Endothelial cell of umbilical vein (primary cell): ENCODE results near the gene ANKH. TPM values are rescaled to one million over a fixed set of nuclear protein-coding genes. Genes with fewer than 3 reads are reported as not detected.

ENCODE experiments used
- BruUV-seq: library from RNA; stranded (reverse); fragments of 400-500 nt; replicated peaks from 2 replicates; lab custom pipeline; 2021; lab: Mats Ljungman, UMichigan
- CTCF ChIA-PET: fragments of 300-600, 350-600 bp; sonication (Branson Sonifier 250); formaldehyde crosslinking; loops from one replicate; lab custom pipeline; 2021; ENCODE audit warnings: antibody characterized with exemption, inconsistent platforms; lab: Charles Lee
- POLR2A ChIA-PET: fragments of 300-600, 350-600 bp; sonication (Branson Sonifier 250); formaldehyde crosslinking; loops from one replicate; lab custom pipeline; 2021; ENCODE audit warnings: antibody characterized with exemption, inconsistent platforms; lab: Charles Lee
- DNase-seq: peaks from one replicate; pipeline ENCODE4 v3.0.0-alpha.2; 2011; ENCODE audit warnings: low read depth, low spot score
- FAIRE-seq: peaks from 2 replicates; lab custom pipeline; 2011; peaks lifted over from hg19 to GRCh38; lab: Jason Lieb, UNC
- H2AFZ ChIP-seq: 2 replicates; pipeline ENCODE4 v1.6.0; 2012; ENCODE audit warnings: low read depth, low read length, control low read depth, inconsistent platforms
- H3K27ac ChIP-seq: 2 replicates; pipeline ENCODE4 v1.5.1; 2011; ENCODE audit warnings: low read depth, mild to moderate bottlenecking, control low read depth, low read length, moderate library complexity; ENCODE audit not compliant: insufficient read depth
- H3K27me3 ChIP-seq, 2 experiments: 2 replicates each; pipeline versions ENCODE4 v1.6.0 to v1.6.1; 2011; ENCODE audit warnings: low read length in 2 of 2, mixed read lengths in 1 of 2; ENCODE audit not compliant: control insufficient read depth in 2 of 2, insufficient read depth in 2 of 2
- H3K36me3 ChIP-seq, 2 experiments: 2 replicates in 1 of 2; 3 replicates in 1 of 2; pipeline ENCODE4 v1.5.1; 2011; ENCODE audit warnings: low read length in 2 of 2, mild to moderate bottlenecking in 1 of 2, moderate library complexity in 1 of 2; ENCODE audit not compliant: control insufficient read depth in 2 of 2, insufficient read depth in 2 of 2; ENCODE audit errors: extremely low read depth in 1 of 2
- H3K4me1 ChIP-seq: 3 replicates; pipeline ENCODE4 v1.5.1; 2011; ENCODE audit warnings: mild to moderate bottlenecking, low read length; ENCODE audit not compliant: control insufficient read depth, insufficient read depth; ENCODE audit errors: extremely low read depth
- H3K4me2 ChIP-seq: 2 replicates; pipeline ENCODE4 v1.6.1; 2011; ENCODE audit warnings: low read length, control low read depth, mixed read lengths; ENCODE audit not compliant: insufficient read depth
- H3K4me3 ChIP-seq, 3 experiments: fragments of 200-600 bp in 1 of 3; sonication (generic), shearing (Covaris generic) in 1 of 3; replicated peaks in 1 of 3; 2 replicates each; pipeline ENCODE4 v1.5.1; 2011 to 2016; ENCODE audit warnings: control low read depth in 3 of 3, low read length in 3 of 3, mild to moderate bottlenecking in 2 of 3, inconsistent platforms in 1 of 3, low read depth in 1 of 3, moderate library complexity in 1 of 3; ENCODE audit not compliant: insufficient read depth in 1 of 3
- H3K79me2 ChIP-seq: 2 replicates; pipeline ENCODE4 v1.6.0; 2012; ENCODE audit warnings: low read length, inconsistent platforms; ENCODE audit not compliant: control insufficient read depth, insufficient read depth
- H3K9ac ChIP-seq: replicated peaks from 2 replicates; pipeline ENCODE3; 2011; ENCODE audit warnings: low read length, control low read depth; ENCODE audit not compliant: insufficient read depth; ENCODE audit errors: extremely low read depth
- H3K9me1 ChIP-seq: replicated peaks from 3 replicates; pipeline ENCODE4 v1.6.0; 2011; ENCODE audit warnings: mild to moderate bottlenecking, low read length; ENCODE audit not compliant: control insufficient read depth, insufficient read depth; ENCODE audit errors: extremely low read depth
- H3K9me3 ChIP-seq: replicated peaks from 2 replicates; pipeline ENCODE4 v1.5.1; 2012; ENCODE audit warnings: low read length, inconsistent platforms; ENCODE audit not compliant: control insufficient read depth, insufficient read depth
- H4K20me1 ChIP-seq: replicated peaks from 2 replicates; pipeline ENCODE3; 2011; ENCODE audit warnings: mild to moderate bottlenecking, low read length; ENCODE audit not compliant: control insufficient read depth, insufficient read depth; ENCODE audit errors: extremely low read depth
- EZH2 ChIP-seq: IDR thresholded peaks from 2 replicates; pipeline ENCODE4 v1.6.1; 2012; ENCODE audit warnings: borderline replicate concordance, low read depth, mild to moderate bottlenecking, moderate library complexity, low read length, inconsistent platforms; ENCODE audit not compliant: severe bottlenecking
- FOS ChIP-seq: IDR thresholded peaks from 2 replicates; pipeline ENCODE4 v1.6.1; 2011; ENCODE audit warnings: mild to moderate bottlenecking, low read length, moderate library complexity, borderline replicate concordance; ENCODE audit not compliant: insufficient read depth
- GATA2 ChIP-seq: IDR thresholded peaks from 2 replicates; pipeline ENCODE4 v1.7.0; 2011; ENCODE audit warnings: low read depth, mild to moderate bottlenecking, moderate library complexity, mixed read lengths, low read length; ENCODE audit not compliant: insufficient read length, insufficient read depth
- JUN ChIP-seq: IDR thresholded peaks from 2 replicates; pipeline ENCODE4 v1.6.1; 2011; ENCODE audit warnings: borderline replicate concordance, low read depth; ENCODE audit not compliant: insufficient read length, insufficient read depth
- MYC ChIP-seq: IDR thresholded peaks from one replicate; pipeline ENCODE4 v1.6.1; 2011; ENCODE audit warnings: mild to moderate bottlenecking, low read depth, low read length
- POLR2A ChIP-seq: IDR thresholded peaks from 2 replicates; pipeline ENCODE4 v1.6.1; 2012; ENCODE audit warnings: low read depth, mild to moderate bottlenecking, control low read depth, low read length
- POLR2AphosphoS5 ChIP-seq: IDR thresholded peaks from 2 replicates; pipeline ENCODE4 v1.6.1; 2012; ENCODE audit warnings: low read depth, mild to moderate bottlenecking, control low read depth, low read length, moderate library complexity; ENCODE audit not compliant: insufficient read depth
- dilution Hi-C: fragments of 300-500 bp; cut with MboI; formaldehyde crosslinking; loops from one replicate; pipeline ENCODE4 v1.15.0; 2019; ENCODE audit warnings: low sequenced_read_pairs; ENCODE audit not compliant: extremely low pct_ligation_motif_present
- intact Hi-C: fragments of 100-400 bp; cut with micrococcal nuclease; formaldehyde crosslinking; loops from one replicate; pipeline ENCODE4 v1.10.0; 2022
- polyA plus RNA-seq, 4 experiments: library from polyadenylated mRNA; depleted of rRNA in 3 of 4; stranded (reverse) in 3 of 4; unstranded in 1 of 4; fragments of >200 nt; gene quantifications; 2 replicates each; pipeline versions ENCODE4 v1.2.1 to v1.2.3, GENCODE V29; 2011 to 2012; ENCODE audit warnings: missing spikeins in 1 of 4
- total RNA-seq: library from RNA; stranded (reverse); gene quantifications from 2 replicates; pipeline ENCODE4 v1.2.3, GENCODE V29; 2021
- TF ChIP-seq, protein P1 (sequence below): IDR thresholded peaks from 2 replicates; pipeline ENCODE4 v1.6.1; 2011; ENCODE audit not compliant: insufficient read depth, insufficient read length
- TF ChIP-seq, protein P2 (sequence below), 2 donors: IDR thresholded peaks; 1 replicate in 1 of 2; 2 replicates in 1 of 2; pipeline ENCODE4 v1.5.1; 2011; ENCODE audit warnings: low read length in 2 of 2, mild to moderate bottlenecking in 2 of 2, moderate library complexity in 2 of 2, control low read depth in 1 of 2, inconsistent platforms in 1 of 2, low read depth in 1 of 2; ENCODE audit not compliant: insufficient read depth in 1 of 2; ENCODE audit errors: extremely low read depth in 1 of 2

ANKH gene
- total and polyA plus RNA-seq, 2 donors (not counting 3 experiments of a cell fraction or from before 2014, with no cell fraction given), result 12.7 to 31.4 TPM

DNA sequence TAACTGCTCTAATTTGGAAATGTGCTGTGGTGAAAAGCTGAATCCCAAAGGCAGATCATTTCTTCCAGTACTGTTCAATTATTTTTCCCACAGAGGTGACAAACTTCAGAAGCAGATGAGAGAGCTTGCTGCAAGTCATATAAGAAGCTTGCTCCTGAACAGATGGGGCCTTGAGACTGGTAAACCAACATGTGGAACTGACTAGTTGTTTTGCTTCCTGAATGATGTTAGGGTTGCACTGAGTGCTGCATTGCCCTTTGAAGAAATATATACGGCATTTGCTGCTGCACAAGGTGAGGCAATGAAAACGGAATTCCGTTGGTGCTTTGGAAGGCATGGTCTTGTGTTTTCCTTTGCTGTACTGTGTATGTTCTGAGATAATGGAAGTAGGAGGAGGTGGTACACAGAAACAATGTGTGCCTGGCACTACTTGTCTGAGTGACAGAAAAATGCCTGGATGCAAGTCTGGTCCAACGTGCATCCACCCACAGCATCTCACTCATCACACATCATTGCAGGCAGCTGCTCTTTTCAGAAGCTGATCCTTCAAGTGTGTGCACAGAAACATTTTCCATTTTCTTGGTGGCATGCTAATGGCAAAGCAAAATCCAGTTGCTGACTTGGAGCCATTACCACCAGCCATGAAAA, 76.9 kb downstream of the ANKH start:
- Histone ChIP-seq H3K4me1 (peaks cover 3% of the 10 kb centered on the region), H3K36me3 (no peaks in the 10 kb centered on the region), H3K27me3 (no peaks in the 10 kb centered on the region), H3K4me3 (no peak overlapping the region), H3K4me2 (no peak overlapping the region), H4K20me1 (no peaks in the 10 kb centered on the region), H3K9me1 (no peaks in the 10 kb centered on the region), H3K9me3 (no peaks in the 10 kb centered on the region), H3K9ac (no peak overlapping the region), H2AFZ (no peak overlapping the region), H3K79me2 (no peaks in the 10 kb centered on the region), H3K27ac (no peak overlapping the region)
- intact Hi-C loops, result no loop called here
- ChIA-PET CTCF (interaction anchor here (0.7 kb wide), 2 partner anchors 10 to 47 kb away, joined by 3 read pairs; no protein-coding TSS in a partner anchor), POLR2A (no interaction called here)
- no peak for FAIRE-seq
- DNase-seq, result no peak
- no peak for TF ChIP-seq FOS
- no peak for TF ChIP-seq JUN
- no peak for TF ChIP-seq POLR2AphosphoS5
- TF ChIP-seq, protein P1, sequence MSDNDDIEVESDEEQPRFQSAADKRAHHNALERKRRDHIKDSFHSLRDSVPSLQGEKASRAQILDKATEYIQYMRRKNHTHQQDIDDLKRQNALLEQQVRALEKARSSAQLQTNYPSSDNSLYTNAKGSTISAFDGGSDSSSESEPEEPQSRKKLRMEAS, result no peak
- TF ChIP-seq EZH2, result no peak
- TF ChIP-seq POLR2A, result no peak
- no peak for TF ChIP-seq MYC
- TF ChIP-seq GATA2, result no peak
- TF ChIP-seq, protein P2, sequence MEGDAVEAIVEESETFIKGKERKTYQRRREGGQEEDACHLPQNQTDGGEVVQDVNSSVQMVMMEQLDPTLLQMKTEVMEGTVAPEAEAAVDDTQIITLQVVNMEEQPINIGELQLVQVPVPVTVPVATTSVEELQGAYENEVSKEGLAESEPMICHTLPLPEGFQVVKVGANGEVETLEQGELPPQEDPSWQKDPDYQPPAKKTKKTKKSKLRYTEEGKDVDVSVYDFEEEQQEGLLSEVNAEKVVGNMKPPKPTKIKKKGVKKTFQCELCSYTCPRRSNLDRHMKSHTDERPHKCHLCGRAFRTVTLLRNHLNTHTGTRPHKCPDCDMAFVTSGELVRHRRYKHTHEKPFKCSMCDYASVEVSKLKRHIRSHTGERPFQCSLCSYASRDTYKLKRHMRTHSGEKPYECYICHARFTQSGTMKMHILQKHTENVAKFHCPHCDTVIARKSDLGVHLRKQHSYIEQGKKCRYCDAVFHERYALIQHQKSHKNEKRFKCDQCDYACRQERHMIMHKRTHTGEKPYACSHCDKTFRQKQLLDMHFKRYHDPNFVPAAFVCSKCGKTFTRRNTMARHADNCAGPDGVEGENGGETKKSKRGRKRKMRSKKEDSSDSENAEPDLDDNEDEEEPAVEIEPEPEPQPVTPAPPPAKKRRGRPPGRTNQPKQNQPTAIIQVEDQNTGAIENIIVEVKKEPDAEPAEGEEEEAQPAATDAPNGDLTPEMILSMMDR (IDR thresholded peaks at IDR 0.05; ENCODE audit: extremely low read depth in 1 of 2, insufficient read depth in 1 of 2, low read depth in 1 of 2, low read length in 2 of 2), result no peak
- no TSS peak for BruUV-seq
- dilution Hi-C loops, result no loop called here
